Osteoblast (primary cell): ENCODE data around the gene HTR4. TPM values are rescaled to one million over a fixed set of nuclear protein-coding genes. Genes with fewer than 3 reads are reported as not detected.
"Not testable (repeated sequence)": the region's sequence is repeated elsewhere in the genome, so short reads cannot be mapped to it uniquely, and the experiment has no call there.

Source experiments
- DNase-seq: peaks from one replicate; pipeline ENCODE4 v3.0.0; 2011; ENCODE audit warnings: low spot score, mixed read lengths; ENCODE audit not compliant: insufficient read length; ENCODE audit errors: missing footprints
- H2AFZ ChIP-seq: 2 replicates; pipeline ENCODE4 v1.6.0; 2011; ENCODE audit warnings: mild to moderate bottlenecking, low read length
- H3K27ac ChIP-seq: 2 replicates; pipeline ENCODE4 v1.5.1; 2011; ENCODE audit warnings: mild to moderate bottlenecking, low read depth, low read length, moderate library complexity
- H3K27me3 ChIP-seq: 2 replicates; pipeline ENCODE4 v1.6.0; 2012; ENCODE audit warnings: mild to moderate bottlenecking, control low read depth, inconsistent platforms, low read length, moderate library complexity; ENCODE audit not compliant: insufficient read depth
- H3K36me3 ChIP-seq: 2 replicates; pipeline ENCODE4 v1.5.1; 2011; ENCODE audit warnings: mild to moderate bottlenecking, low read length, control low read depth, moderate library complexity; ENCODE audit not compliant: insufficient read depth
- H3K4me1 ChIP-seq: 2 replicates; pipeline ENCODE4 v1.5.1; 2011; ENCODE audit warnings: mild to moderate bottlenecking, low read length, control low read depth, moderate library complexity; ENCODE audit not compliant: insufficient read depth
- H3K4me2 ChIP-seq: 2 replicates; pipeline ENCODE4 v1.6.0; 2011; ENCODE audit warnings: mild to moderate bottlenecking, low read length; ENCODE audit not compliant: insufficient read depth
- H3K4me3 ChIP-seq: fragments of 200-600 bp; sonication (generic); 3 replicates; pipeline ENCODE4 v1.5.1; 2012; ENCODE audit warnings: mild to moderate bottlenecking, low read length, inconsistent platforms; ENCODE audit not compliant: insufficient read depth
- H3K79me2 ChIP-seq: 2 replicates; pipeline ENCODE4 v1.6.0; 2012; ENCODE audit warnings: mild to moderate bottlenecking, low read length, control low read depth, inconsistent platforms; ENCODE audit not compliant: insufficient read depth
- H3K9me3 ChIP-seq: 2 replicates; pipeline ENCODE4 v1.5.1; 2011; ENCODE audit warnings: low read depth, low read length, control low read depth
- H4K20me1 ChIP-seq: 2 replicates; pipeline ENCODE4 v1.6.0; 2012; ENCODE audit warnings: mild to moderate bottlenecking, low read length, control low read depth; ENCODE audit not compliant: insufficient read depth
- CTCF ChIP-seq: IDR thresholded peaks from 2 replicates; pipeline ENCODE4 v1.5.1; 2011; ENCODE audit warnings: mild to moderate bottlenecking, low read depth, low read length, moderate library complexity; ENCODE audit errors: extremely low read depth
- total RNA-seq: library from RNA; depleted of rRNA; stranded (reverse); fragments of >200 nt; gene quantifications from 2 replicates; pipeline ENCODE4 v1.2.3, GENCODE V29; 2012

The HTR4 gene
- total RNA-seq, 1 donor = not detected

GRCh38 chr5:148681157-148682057, 27.1 kb upstream of the HTR4 start:
- Histone ChIP-seq H3K9me3 (no peaks in the 10 kb centered on the region), H3K27me3 (no peaks in the 10 kb centered on the region), H3K79me2 (no peaks in the 10 kb centered on the region), H3K4me2 (no peak overlapping the region), H4K20me1 (no peaks in the 10 kb centered on the region), H3K36me3 (no peaks in the 10 kb centered on the region), H3K4me3 (no peak overlapping the region), H3K27ac (no peak overlapping the region), H3K4me1 (no peaks in the 10 kb centered on the region), H2AFZ (no peak overlapping the region)
- no peak for DNase-seq
- no peak for TF ChIP-seq CTCF

- H3K36me3 ChIP-seq, H2AFZ ChIP-seq, DNase-seq, H3K27me3 ChIP-seq, H3K27ac ChIP-seq, H3K9me3 ChIP-seq, H3K4me2 ChIP-seq, H3K4me3 ChIP-seq, H3K4me1 ChIP-seq, H3K79me2 ChIP-seq, H4K20me1 ChIP-seq: not testable (repeated sequence)
Observed at GRCh38 chr5:148673704-148674103, 19.4 kb upstream of the HTR4 start.

- Histone ChIP-seq H3K4me1 (no peaks in the 10 kb centered on the region), H2AFZ (no peak overlapping the region), H3K79me2 (no peaks in the 10 kb centered on the region), H3K27me3 (no peaks in the 10 kb centered on the region), H3K9me3 (no peaks in the 10 kb centered on the region), H4K20me1 (no peaks in the 10 kb centered on the region), H3K4me3 (no peak overlapping the region), H3K36me3 (no peaks in the 10 kb centered on the region), H3K4me2 (no peak overlapping the region), H3K27ac (no peak overlapping the region)
- TF ChIP-seq CTCF = no peak
- no peak for DNase-seq
Observed at GRCh38 chr5:148666353-148666752, 12.0 kb upstream of the HTR4 start.

- H3K4me1 ChIP-seq = no peaks in the 10 kb centered on the region
- H3K4me3 ChIP-seq = no peak overlapping the region
- DNase-seq = no peak
- H3K36me3 ChIP-seq = no peaks in the 10 kb centered on the region
- no peaks in the 10 kb centered on the region for H3K9me3 ChIP-seq
- TF ChIP-seq CTCF = no peak
- H3K27me3 ChIP-seq = no peaks in the 10 kb centered on the region
- H3K79me2 ChIP-seq = no peaks in the 10 kb centered on the region
- no peak overlapping the region for H3K27ac ChIP-seq
- no peaks in the 10 kb centered on the region for H4K20me1 ChIP-seq
- no peak overlapping the region for H3K4me2 ChIP-seq
- no peak overlapping the region for H2AFZ ChIP-seq
Observed at GRCh38 chr5:148665431-148665830, 11.1 kb upstream of the HTR4 start.
